ENCODE data around the gene ZNF511.

ZNF511 gene

GRCh38 chr10:133298466-133298865, 10.2 kb upstream of the ZNF511 start:
- peaks cover 76% of the 10 kb centered on the region for H3K36me3 ChIP-seq (ENCODE audit: insufficient read depth, low read length)
- no peak overlapping the region for H3K27ac ChIP-seq (ENCODE audit: low read depth, low read length)
- H3K9ac ChIP-seq (ENCODE audit: low read length) = no peak overlapping the region
- H3K9me3 ChIP-seq (ENCODE audit: low read length) = no peaks in the 10 kb centered on the region
- H3K4me1 ChIP-seq (ENCODE audit: insufficient read depth, low read length) = no peaks in the 10 kb centered on the region
- H3K4me3 ChIP-seq (ENCODE audit: low read depth in 1 of 2, low read length in 2 of 2) = no peak overlapping the region
- H3K27me3 ChIP-seq (ENCODE audit: control insufficient read depth in 1 of 2, insufficient read depth in 2 of 2, low read length in 2 of 2) = no peaks in the 10 kb centered on the region

GRCh38 chr10:133299224-133299623, 9.5 kb upstream of the ZNF511 start:
- Histone ChIP-seq H3K9me3 (ENCODE audit: low read length) (no peaks in the 10 kb centered on the region), H3K4me1 (ENCODE audit: insufficient read depth, low read length) (no peaks in the 10 kb centered on the region), H3K9ac (ENCODE audit: low read length) (no peak overlapping the region), H3K36me3 (ENCODE audit: insufficient read depth, low read length) (peaks cover 71% of the 10 kb centered on the region), H3K4me3 (ENCODE audit: low read depth in 1 of 2, low read length in 2 of 2) (no peak overlapping the region), H3K27me3 (ENCODE audit: control insufficient read depth in 1 of 2, insufficient read depth in 2 of 2, low read length in 2 of 2) (no peaks in the 10 kb centered on the region), H3K27ac (ENCODE audit: low read depth, low read length) (no peak overlapping the region)

- Histone ChIP-seq H3K9ac (ENCODE audit: low read length) (no peak overlapping the region), H3K9me3 (ENCODE audit: low read length) (no peaks in the 10 kb centered on the region), H3K27me3 (ENCODE audit: control insufficient read depth in 1 of 2, insufficient read depth in 2 of 2, low read length in 2 of 2) (no peaks in the 10 kb centered on the region), H3K4me1 (ENCODE audit: insufficient read depth, low read length) (no peaks in the 10 kb centered on the region), H3K36me3 (ENCODE audit: insufficient read depth, low read length) (peaks cover 68% of the 10 kb centered on the region), H3K4me3 (ENCODE audit: low read depth in 1 of 2, low read length in 2 of 2) (no peak overlapping the region), H3K27ac (ENCODE audit: low read depth, low read length) (no peak overlapping the region)
Observed at GRCh38 chr10:133299738-133300137, 9.0 kb upstream of the ZNF511 start.

DNA sequence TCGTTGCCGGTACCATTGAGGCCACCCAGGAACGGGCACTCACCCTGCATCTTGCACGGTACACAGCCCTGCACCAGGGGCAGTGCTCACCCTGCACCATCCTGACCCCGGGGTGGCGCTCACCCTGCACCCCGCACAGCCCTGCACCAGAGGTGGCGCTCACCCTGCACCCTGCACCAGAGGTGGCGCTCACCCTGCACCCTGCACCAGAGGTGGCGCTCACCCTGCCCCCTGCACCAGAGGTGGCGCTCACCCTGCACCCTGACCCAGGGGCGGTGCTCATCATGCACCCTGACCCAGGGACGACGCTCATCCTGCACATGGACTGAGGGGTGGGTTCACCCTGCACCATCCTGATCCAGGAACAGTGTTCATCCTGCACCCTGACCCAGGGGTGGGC, 6.5 kb upstream of the ZNF511 start:
- peaks cover 46% of the 10 kb centered on the region for H3K36me3 ChIP-seq (ENCODE audit: insufficient read depth, low read length)

GRCh38 chr10:133303206-133303605, 5.5 kb upstream of the ZNF511 start:
- no peak overlapping the region for H3K9ac ChIP-seq (ENCODE audit: low read length)
- no peaks in the 10 kb centered on the region for H3K27me3 ChIP-seq (ENCODE audit: control insufficient read depth in 1 of 2, insufficient read depth in 2 of 2, low read length in 2 of 2)
- H3K36me3 ChIP-seq (ENCODE audit: insufficient read depth, low read length) = peaks cover 37% of the 10 kb centered on the region
- no peak overlapping the region for H3K27ac ChIP-seq (ENCODE audit: low read depth, low read length)
- no peak overlapping the region for H3K4me3 ChIP-seq (ENCODE audit: low read depth in 1 of 2, low read length in 2 of 2)
- peaks cover 22% of the 10 kb centered on the region for H3K4me1 ChIP-seq (ENCODE audit: insufficient read depth, low read length)
- H3K9me3 ChIP-seq (ENCODE audit: low read length) = no peaks in the 10 kb centered on the region

More for the DNA sequence above, 6.5 kb upstream of the ZNF511 start:
- Histone ChIP-seq H3K9ac (ENCODE audit: low read length) (no peak overlapping the region), H3K4me1 (ENCODE audit: insufficient read depth, low read length) (peaks cover 15% of the 10 kb centered on the region), H3K4me3 (ENCODE audit: low read depth in 1 of 2, low read length in 2 of 2) (no peak overlapping the region), H3K9me3 (ENCODE audit: low read length) (no peaks in the 10 kb centered on the region), H3K27ac (ENCODE audit: low read depth, low read length) (no peak overlapping the region), H3K27me3 (ENCODE audit: control insufficient read depth in 1 of 2, insufficient read depth in 2 of 2, low read length in 2 of 2) (no peaks in the 10 kb centered on the region)

GRCh38 chr10:133306097-133306476, 2.6 kb upstream of the ZNF511 start:
- peaks cover 26% of the 10 kb centered on the region for H3K36me3 ChIP-seq (ENCODE audit: insufficient read depth, low read length)
- peaks cover 22% of the 10 kb centered on the region for H3K4me1 ChIP-seq (ENCODE audit: insufficient read depth, low read length)
- H3K27ac ChIP-seq (ENCODE audit: low read depth, low read length) = no peak overlapping the region
- H3K27me3 ChIP-seq (ENCODE audit: control insufficient read depth in 1 of 2, insufficient read depth in 2 of 2, low read length in 2 of 2) = no peaks in the 10 kb centered on the region
- H3K4me3 ChIP-seq (ENCODE audit: low read depth in 1 of 2, low read length in 2 of 2) = no peak overlapping the region
- no peaks in the 10 kb centered on the region for H3K9me3 ChIP-seq (ENCODE audit: low read length)
- H3K9ac ChIP-seq (ENCODE audit: low read length) = no peak overlapping the region

DNA sequence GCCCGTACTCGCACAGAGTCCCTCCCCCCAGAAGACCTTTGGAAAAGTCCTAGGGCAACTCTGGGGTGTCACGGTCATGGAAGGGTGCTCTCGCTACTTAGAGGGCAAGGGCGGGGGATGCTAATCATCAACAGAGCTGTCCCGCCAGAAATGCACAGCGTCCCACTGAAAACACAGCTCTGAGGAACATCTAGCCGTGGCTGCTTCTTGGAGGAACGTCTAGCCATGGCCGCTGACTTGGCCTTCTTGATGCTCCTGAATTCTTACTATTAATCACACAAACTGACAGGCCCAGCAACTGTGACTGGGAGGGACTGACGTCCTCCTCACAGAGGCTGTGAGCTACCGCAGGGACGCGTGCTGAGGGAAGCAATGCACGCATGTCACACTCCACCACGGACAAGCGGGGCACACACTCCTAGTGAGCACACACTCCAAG, 1.8 kb upstream of the ZNF511 start:
- no peak overlapping the region for H3K27ac ChIP-seq (ENCODE audit: low read depth, low read length)
- H3K9me3 ChIP-seq (ENCODE audit: low read length) = no peaks in the 10 kb centered on the region
- peak overlapping the region in 1 of 2 donors; percentile 95 for H3K4me3 ChIP-seq (ENCODE audit: low read depth in 1 of 2, low read length in 2 of 2)
- peaks cover 22% of the 10 kb centered on the region for H3K4me1 ChIP-seq (ENCODE audit: insufficient read depth, low read length)
- no peak overlapping the region for H3K9ac ChIP-seq (ENCODE audit: low read length)
- peaks cover 27% of the 10 kb centered on the region for H3K36me3 ChIP-seq (ENCODE audit: insufficient read depth, low read length)
- no peaks in the 10 kb centered on the region for H3K27me3 ChIP-seq (ENCODE audit: control insufficient read depth in 1 of 2, insufficient read depth in 2 of 2, low read length in 2 of 2)

DNA sequence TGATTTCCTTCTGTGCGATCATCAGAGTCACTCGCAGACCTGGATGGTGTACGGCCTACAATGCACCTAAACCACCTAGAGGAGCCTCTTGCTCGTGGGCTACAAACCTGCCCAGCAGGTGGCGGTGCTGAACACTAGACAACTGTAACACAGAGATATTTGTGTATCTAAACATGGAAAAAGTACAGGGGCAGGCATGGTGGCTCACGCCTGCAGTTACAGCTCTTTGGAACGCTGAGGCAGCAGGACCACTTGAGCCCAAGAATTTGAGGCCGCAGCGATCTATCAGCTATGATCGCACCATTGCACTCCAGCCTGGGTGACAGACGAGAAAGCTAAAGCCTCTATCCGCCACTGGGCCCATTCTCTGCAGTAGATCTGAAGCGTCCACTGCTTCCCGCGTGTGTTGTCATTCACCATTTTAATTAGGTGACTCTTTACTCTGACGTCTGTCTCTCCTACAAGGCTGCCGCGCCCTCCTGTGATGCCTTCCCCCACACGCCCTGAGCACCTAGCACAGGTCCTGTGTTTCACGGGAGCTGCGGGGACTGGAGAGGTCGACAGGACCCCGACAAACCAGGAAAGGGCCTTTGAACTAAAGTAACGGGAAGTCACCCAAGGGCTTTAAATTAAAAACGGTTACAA, 816 bp upstream of the ZNF511 start:
- Histone ChIP-seq H3K4me1 (ENCODE audit: insufficient read depth, low read length) (peaks cover 22% of the 10 kb centered on the region), H3K9me3 (ENCODE audit: low read length) (no peaks in the 10 kb centered on the region), H3K27me3 (ENCODE audit: control insufficient read depth in 1 of 2, insufficient read depth in 2 of 2, low read length in 2 of 2) (no peaks in the 10 kb centered on the region), H3K4me3 (ENCODE audit: low read depth in 1 of 2, low read length in 2 of 2) (peak overlapping the region; percentile 93 to 95), H3K27ac (ENCODE audit: low read depth, low read length) (peak overlapping the region; percentile 99), H3K9ac (ENCODE audit: low read length) (peak overlapping the region; percentile 88), H3K36me3 (ENCODE audit: insufficient read depth, low read length) (peaks cover 29% of the 10 kb centered on the region)

DNA sequence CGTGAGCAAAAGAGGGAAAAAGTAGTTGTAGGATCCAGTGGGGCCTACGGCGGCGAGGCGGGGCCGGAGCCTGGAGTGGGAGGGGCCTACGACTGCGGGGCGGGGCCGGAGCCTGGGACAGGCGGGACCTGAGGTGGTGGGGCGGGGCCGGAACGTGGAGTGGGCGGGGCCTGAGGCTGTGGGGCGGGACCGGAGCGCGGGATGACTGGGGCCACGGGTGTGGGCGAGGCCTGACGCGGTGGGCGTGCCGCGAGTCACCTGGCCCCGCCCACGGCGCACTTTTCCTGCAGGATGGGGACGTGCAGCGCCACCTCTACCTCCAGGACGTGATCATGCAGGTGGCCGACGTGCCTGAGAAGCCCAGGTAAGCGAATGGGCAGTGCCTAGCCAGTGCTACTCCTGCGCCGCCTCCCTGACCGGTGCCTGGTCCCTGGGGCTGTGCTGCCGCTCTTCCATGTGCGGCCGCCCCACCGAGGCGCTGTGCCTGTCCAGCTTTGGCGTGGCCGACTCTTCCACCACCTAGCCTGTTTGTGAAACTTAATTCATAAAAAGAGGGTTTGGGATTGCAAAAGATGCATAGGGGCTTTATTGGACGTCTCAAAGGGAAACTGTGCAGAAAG, 496 bp downstream of the ZNF511 start:
- H3K27ac ChIP-seq (ENCODE audit: low read depth, low read length) = peak overlapping the region; percentile 99
- no peaks in the 10 kb centered on the region for H3K27me3 ChIP-seq (ENCODE audit: control insufficient read depth in 1 of 2, insufficient read depth in 2 of 2, low read length in 2 of 2)
- peaks cover 30% of the 10 kb centered on the region for H3K36me3 ChIP-seq (ENCODE audit: insufficient read depth, low read length)
- H3K9me3 ChIP-seq (ENCODE audit: low read length) = no peaks in the 10 kb centered on the region
- H3K9ac ChIP-seq (ENCODE audit: low read length) = no peak overlapping the region
- peak overlapping the region; percentile 93 to 95 for H3K4me3 ChIP-seq (ENCODE audit: low read depth in 1 of 2, low read length in 2 of 2)
- peaks cover 22% of the 10 kb centered on the region for H3K4me1 ChIP-seq (ENCODE audit: insufficient read depth, low read length)

DNA sequence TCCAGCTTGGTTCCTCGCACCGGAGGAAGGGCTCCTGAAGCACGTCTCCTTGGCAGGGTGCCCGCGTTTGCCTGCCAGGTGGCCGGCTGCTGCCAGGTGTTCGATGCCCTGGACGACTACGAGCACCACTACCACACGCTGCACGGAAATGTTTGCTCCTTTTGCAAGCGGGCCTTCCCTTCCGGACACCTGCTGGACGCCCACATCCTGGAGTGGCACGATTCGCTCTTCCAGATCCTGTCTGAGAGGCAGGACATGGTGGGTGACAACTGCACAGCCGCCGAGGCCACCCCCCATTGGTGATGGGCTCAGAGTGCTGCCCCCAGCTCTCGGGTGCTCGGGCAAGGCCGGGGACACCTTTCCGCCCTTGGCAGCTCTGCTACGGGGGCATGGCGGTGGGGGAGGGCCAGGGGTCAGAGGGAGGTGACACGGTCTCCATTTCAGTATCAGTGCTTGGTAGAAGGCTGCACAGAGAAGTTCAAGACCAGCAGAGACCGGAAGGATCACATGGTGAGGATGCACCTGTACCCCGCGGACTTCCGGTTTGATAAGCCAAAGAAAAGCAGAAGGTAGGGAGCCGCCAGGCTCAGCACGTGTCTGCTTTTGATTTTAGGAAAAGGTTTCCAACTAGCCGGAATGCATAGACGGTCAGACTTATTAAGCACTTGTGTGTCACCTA, 1.1 kb downstream of the ZNF511 start:
- Histone ChIP-seq H3K36me3 (ENCODE audit: insufficient read depth, low read length) (peaks cover 30% of the 10 kb centered on the region), H3K9me3 (ENCODE audit: low read length) (no peaks in the 10 kb centered on the region), H3K4me3 (ENCODE audit: low read depth in 1 of 2, low read length in 2 of 2) (peak overlapping the region in 1 of 2 donors; percentile 95), H3K4me1 (ENCODE audit: insufficient read depth, low read length) (peaks cover 22% of the 10 kb centered on the region), H3K27me3 (ENCODE audit: control insufficient read depth in 1 of 2, insufficient read depth in 2 of 2, low read length in 2 of 2) (no peaks in the 10 kb centered on the region), H3K27ac (ENCODE audit: low read depth, low read length) (no peak overlapping the region), H3K9ac (ENCODE audit: low read length) (no peak overlapping the region)

- Histone ChIP-seq H3K9ac (ENCODE audit: low read length) (no peak overlapping the region), H3K9me3 (ENCODE audit: low read length) (no peaks in the 10 kb centered on the region), H3K27me3 (ENCODE audit: control insufficient read depth in 1 of 2, insufficient read depth in 2 of 2, low read length in 2 of 2) (no peaks in the 10 kb centered on the region), H3K4me1 (ENCODE audit: insufficient read depth, low read length) (peaks cover 22% of the 10 kb centered on the region), H3K36me3 (ENCODE audit: insufficient read depth, low read length) (peaks cover 30% of the 10 kb centered on the region), H3K27ac (ENCODE audit: low read depth, low read length) (no peak overlapping the region), H3K4me3 (ENCODE audit: low read depth in 1 of 2, low read length in 2 of 2) (no peak overlapping the region)
Observed at GRCh38 chr10:133310399-133310755, 1.7 kb downstream of the ZNF511 start.
